GM19328 (cell line): Measurements from ENCODE around the gene VMP1.

Experiments used
- ATAC-seq: cut with Tn5 transposase; IDR thresholded peaks from one replicate; pipeline ENCODE4 v1.9.1; 2021; ENCODE audit warnings: mild to moderate bottlenecking, moderate library complexity; ENCODE audit not compliant: unreplicated experiment

VMP1 gene

DNA sequence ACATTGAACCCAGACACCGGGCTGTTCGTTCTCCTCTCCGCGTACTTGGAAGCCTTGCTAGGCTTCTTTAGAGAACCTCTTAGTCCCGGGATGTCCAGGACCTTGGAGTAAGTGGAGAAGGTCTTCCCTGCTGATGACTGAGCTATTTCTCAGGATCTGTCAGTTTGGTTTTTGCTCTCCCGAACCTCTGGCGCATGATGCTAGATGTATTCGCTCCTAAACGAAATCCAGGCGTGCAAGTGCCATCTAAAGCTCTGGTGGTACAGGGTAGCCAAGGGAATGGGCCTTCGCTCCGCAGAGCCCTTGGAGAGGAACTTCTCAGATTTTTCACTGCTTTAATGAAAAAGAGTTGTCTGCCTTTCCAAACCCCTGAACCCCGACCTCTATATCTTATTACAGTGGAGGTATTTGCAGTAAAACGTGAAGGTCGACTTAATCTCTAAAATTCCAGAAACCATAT, 547 bp downstream of the VMP1 start:
- ATAC-seq = no peak

DNA sequence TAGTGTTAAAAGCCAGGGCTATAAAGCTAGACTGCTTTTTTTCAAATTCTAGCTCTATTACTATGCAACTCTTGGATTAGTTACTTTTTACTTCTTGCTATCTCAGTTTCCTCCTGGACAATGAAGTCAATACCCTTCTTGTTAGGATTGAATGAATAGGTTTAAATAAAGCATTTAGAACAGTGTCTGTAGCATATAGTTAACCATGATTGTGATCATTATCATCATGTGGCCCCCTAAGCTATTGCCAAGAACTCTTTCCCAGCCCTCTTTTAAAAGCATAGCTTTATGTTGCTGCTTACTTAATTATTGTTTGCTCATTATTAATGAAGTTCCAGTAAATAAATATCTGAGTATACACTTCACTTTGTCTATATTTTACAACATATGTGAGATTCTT, 4.5 kb downstream of the VMP1 start:
- no peak for ATAC-seq

DNA sequence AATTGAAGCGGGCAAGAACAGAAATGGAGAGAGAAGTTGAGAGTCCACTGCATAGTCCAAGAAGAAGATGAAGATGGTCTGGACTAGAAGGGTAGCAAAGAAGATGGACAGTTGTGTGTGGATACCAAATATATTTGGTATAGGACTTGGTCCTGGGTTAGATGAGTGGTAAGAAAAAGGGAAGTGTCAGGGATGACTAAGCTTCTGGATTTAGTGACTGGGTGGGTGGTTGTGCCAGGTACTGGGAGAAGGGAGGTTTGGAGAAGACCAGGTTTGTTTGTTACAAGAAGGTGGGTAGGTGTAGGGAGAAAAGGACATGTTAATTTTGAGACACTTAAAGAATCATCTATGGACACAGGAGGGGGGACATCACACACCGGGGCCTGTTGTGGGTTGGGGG, 5.4 kb downstream of the VMP1 start:
- ATAC-seq = no peak

DNA sequence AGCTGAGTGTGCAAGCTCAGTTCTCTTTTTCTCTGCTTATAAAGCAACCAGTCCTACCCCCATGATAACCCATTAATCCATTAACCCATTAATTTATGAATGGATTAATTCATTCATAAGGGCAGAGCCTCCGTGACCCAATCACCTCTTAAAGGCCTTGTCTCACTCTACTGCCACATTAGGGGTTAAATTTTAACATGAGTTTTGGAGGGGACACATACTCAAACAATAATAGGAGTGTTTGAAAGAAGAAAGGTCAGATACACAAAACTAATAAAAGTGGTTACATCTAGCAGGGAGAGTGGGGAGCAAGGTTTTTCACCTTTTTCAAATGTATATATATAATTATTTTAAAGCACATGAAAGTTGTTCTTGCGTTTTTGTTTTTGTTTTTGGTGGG, 6.8 kb downstream of the VMP1 start:
- ATAC-seq = no peak

DNA sequence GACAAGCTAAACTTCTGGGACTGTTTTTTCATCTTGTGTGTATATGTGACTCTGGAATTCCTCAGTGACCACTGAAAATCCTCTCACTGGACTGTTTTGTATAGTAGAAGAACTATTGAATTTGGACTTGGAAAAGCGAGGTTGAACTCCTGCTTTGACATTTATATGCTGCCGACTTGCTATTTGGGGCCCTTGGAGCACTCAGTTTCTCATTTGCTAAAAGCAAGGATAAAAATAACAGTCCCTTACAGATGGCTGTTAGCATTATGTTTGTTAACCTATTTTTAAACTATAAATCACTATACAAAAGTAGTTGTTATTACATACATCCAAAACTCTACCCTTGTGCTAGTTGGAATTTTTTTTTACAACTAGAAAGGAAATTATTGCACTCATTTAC, 9.0 kb downstream of the VMP1 start:
- ATAC-seq = no peak

DNA sequence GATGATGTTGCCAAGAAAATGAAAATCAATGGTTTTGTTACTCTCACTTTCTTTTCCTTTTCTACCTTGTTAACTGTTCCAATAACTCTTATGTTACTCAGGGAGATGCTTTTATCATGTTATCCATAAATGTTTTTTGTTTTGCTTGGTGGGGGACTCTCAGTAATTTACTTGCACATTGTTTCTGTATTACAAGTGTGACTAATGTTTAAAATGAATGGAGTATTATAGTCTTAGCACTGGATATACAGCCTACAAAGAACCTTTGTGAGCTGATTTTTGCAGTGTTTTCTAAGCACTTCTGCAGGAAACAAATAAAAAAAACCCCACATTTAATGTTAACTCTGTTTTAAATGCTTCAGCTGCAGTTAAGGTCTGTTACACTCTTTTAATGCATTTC, 12.1 kb downstream of the VMP1 start:
- no peak for ATAC-seq

DNA sequence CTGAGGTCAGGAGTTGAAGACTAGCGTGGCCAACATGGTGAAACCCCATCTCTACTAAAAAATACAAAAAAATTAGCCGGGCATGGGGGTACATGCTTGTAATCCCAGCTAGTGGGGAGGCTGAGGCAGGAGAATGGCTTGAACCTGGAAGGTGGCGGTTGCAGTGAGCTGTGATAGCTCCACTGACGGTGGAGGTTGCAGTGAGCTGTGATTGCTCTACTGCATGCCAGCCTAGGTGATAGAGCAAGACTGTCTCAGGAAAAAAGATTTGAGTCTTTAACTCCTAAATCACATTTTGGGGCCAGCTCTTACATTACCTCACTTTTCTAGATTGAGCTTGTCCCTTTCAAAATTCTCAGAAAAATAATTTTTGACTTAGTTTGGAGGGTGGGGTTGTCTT, 15.2 kb downstream of the VMP1 start:
- no peak for ATAC-seq

DNA sequence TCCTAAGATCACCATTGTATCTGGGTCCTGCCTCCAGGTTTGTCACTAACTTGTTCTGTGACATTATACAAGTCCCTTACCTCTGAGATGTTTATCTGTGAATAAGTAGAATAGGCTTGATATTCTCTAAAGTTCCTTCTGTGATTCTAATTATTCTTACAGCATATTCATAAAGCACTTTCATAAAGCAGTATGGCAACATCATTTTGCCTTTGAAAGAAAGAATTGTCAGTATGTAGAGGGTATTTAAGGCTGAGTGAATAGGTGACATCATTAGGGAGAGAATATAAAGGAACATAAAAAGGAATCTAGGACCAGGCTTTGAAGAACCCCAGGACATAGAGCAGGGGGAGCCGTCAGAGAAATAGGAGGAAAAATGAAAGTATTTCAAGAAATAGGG, 15.6 kb downstream of the VMP1 start:
- no peak for ATAC-seq

DNA sequence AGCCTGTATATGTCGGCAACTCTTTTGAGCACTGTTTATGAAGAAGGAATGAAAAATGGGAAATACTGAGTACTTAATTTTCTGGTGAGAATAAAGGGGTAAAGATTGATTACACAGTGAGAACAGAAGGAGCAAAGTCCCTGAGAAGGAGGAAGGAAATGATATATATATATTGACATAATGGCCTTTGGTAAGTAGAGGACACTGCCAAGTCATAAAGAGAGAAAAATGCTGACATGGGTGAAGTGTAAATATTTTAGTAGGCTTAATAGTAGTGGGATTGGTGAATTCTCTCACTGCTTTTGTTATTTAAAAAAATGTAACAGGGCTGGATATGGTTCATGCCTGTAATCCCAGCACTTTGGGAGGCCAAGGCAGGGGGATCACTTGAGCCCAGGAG, 16.2 kb downstream of the VMP1 start:
- no peak for ATAC-seq

DNA sequence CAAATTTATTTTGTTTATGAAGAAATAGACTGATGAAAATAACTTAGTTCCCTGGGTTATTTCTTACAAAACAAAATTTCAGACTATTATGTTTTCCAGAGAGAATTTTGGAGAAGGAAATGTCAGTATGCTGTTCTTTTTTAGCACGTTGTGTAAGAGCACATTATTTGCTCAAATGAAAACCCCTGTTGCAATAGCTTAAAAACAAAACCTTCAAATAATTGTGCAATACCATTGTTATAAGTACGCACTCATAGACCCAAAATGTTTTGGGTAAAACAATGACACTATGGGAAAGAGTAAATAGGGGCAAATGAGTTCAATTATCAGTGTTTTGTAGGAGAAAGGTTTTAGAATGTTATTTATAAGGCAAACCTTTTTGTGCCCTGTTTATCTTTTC, 18.2 kb downstream of the VMP1 start:
- ATAC-seq = no peak

DNA sequence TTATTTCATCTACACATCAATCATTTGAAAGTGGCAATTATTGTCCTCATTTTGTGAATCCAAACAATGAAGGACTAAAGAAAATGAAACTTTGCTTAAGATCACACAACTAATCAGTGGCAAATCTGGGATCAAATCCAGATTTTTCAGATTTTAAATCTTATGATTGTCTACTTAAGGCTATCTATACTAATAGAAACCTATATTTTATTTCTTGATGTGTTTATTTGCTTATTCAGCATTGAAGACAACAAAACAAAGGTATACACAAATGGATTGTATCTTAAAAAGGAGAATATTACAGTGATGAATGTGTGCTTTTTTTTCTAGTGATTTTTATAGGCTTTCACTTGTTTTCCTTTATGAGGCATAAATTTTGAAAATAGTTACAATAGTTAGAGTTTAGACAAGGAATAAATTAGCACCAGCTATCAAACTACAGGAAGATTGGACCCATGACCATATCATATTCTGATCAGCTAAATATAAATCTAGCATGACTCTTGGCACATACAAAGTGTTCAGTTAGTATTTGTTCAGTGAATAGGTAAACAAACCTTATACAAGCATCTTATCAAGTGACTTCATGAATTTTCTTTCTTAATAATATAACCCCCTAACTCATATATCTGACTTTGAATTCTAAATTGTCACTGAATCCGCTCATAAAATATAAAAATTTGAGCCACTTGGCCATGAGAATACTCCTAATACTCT, 20.5 kb downstream of the VMP1 start:
- ATAC-seq = no peak

DNA sequence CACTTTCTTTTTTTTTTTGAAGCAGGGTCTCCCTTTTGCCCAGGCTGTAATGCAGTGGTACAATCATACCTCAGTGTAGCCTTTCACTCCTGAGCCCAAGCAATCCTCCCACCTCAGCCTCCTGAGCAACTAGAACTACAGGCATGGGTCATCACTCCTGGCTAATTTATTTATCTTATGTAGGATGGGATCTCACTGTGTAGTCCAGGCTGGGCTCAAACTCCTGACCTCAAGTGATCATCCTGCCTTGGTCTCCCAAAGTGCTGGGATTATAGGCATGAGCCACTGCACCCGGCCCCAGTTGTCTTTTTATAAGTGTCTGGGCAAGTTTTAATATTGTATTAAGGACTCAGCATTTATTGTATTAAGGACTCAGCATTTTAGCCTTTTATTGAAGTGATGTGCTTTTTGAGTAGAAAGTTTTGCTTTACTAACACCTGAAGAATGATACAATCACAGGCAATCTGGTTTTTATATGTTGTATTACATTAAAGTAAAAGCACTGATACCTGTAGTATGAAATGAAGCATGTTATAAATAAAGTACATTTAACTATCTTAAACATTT, 22.9 kb downstream of the VMP1 start:
- no peak for ATAC-seq

DNA sequence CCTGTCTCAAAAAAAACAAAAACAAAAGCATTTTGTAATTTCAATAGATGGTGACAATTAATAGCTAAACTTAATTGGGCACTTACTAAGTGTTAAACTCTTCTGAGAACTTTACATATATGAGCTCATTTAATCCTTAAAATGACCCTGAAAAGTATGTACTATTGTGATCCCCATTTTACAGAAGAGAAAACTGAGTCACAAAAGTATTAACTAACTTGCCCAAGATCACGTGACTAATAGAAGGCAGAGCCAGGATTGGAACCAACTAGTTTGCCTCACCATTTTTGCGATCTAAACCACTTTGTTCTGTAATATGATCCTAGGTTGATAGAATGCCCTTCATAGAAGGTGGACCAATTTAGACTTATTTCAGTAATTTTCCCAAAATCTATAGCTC, 26.2 kb downstream of the VMP1 start:
- ATAC-seq = no peak

DNA sequence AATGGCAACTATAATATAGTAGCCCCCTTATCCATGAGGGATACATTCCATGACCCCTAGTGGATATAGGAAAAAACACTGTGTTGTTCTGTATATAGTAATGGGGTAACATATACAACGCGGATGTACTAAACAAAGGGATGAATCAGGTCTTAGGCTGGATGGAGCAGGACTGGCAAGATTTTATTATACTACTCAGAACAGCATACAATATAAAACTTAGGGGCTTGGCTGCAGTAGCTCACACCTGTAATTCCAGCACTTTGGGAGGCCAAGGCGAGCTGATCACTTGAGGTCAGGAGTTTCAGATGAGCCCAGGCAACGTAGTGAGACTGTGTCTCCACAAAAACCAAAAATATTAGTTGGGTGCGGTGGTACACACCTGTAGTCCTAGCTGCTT, 26.8 kb downstream of the VMP1 start:
- no peak for ATAC-seq

DNA sequence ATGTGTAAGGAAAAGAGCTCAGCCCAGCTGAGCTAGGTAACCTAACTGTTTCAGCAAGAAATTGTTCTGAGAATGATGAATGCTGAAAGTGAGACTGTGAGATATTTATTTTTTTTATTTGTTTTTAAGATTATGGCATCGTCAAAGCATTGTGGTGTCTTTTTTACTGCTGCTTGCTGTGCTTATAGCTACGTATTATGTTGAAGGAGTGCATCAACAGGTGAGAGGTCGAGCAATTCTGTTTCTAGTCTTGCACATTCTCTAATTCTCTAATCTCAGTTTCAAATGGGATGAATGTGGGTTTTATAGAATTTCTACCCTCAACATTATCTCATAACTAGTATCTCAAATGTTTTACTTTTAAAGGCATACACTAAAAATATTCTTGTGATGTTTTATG, 29.9 kb downstream of the VMP1 start:
- no peak for ATAC-seq

DNA sequence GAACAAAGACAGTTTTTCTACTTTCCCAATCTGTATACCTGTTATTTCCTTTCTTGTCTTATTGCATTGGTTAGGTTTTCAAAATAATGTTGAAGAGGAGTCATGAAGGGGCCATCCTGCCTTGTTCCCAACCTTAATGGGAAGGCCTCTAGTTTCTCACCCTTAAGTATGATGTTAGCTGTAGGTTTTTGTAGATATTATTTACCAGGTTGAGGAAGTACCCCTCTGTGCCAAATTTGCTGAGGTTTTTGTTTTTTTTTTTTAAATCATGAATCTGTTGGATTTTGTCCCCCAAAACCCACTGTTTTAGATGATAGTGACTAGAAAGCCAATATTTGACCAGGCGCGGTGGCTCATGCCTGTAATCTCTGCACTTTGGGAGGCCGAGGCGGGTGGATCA, 36.4 kb downstream of the VMP1 start:
- no peak for ATAC-seq

DNA sequence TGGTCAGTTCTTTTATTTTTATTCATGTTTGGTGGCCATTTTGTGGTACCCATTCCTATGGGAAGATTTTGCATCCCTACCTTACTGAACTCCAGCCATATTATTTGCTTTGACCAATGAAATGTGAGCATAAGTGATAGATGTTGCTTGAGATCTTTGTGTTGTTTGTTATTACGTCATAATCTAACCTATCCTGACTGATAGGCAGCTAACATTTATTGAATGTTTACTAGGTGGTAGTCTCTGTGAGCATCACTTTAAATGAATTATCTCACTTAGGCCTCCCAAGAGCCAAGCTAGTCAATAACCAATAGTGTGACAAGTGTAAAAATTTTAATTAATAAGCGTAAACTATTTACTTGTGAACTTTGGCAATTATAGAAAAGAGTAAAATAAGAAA, 37.6 kb downstream of the VMP1 start:
- no peak for ATAC-seq

DNA sequence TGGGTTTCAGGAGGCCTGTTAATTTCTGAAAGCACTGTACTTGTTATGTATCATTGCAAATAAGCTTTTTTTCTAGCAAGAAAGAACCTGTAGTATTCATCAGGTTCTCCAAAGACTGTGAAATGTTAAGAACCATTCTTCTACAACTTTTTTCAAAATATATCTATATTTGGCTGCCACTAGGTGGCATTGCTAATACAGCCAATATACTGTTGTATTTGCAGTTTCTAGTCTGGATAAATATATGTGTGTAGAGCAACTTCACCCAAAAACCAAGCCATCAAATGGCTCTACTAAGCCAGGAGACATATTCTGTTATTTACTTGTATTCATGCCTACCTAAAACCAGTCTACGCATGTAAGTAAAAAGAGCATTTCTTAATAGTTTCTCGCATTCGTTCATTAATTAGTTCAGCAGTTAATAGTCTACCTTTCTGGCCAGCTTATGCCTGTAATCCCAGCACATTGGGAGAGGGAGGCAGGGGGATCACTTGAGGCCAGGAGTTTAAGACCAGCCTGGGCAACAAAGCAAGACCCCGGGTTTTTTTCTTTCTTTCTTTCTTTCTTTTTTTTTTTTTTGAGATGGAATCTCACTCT, 39.5 kb downstream of the VMP1 start:
- no peak for ATAC-seq

DNA sequence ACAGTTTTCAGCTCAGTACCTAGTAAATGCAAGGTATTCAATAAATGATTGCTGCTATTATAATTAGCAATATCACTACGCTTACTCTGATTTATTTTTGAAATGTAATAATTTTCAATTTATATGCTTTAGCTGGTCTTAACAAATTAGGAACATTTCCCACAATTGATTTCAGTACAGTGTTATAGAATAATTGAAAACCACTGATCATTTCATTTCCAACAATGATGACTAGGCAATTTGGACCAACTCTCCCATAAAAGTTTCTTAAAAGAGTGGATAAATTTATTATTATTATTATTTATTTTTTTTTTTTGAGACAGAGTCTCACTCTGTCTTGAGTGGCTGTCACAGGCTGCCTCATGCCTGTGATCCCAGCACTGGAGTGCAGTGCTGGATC, 41.1 kb downstream of the VMP1 start:
- no peak for ATAC-seq

DNA sequence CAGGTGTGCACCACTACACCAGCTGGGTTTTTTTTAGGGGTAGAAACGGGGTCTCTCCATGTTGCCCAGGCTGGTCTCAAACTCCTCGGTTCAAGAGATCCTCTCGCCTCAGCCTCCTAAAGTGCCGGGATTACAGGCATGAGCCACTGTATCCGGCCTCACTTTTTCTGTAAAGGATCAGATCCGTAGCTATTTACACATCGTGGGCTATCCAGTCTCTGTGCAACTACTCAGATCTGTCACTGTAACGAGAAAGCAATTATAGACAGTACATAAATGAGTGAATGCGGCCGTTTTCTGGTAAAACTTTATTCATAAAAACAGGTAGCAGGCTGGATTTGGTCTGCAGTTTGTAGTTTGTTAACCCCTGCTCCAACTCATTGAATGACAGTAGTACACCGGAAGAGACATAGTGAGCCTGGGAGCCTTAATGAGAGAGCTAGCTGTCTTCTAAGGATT, 44.5 kb downstream of the VMP1 start:
- ATAC-seq = no peak

DNA sequence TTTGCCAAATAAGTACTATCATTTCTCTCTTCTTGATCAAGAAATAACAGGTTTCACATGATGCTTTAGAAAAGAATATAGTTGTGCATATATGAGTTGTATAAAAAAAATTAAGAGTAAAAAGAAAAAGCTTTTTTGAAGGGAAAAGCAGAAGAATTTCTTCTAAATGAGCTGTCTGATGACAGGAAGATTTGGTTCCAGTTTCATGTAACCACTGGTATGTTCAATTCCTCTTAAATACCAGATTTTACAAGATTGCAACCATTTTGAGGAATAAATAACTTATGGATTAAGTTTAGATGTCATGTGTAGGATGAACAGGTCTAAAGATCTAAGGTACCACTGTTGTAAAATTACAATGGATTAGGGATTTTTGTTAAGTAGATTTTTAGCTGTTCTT, 45.0 kb downstream of the VMP1 start:
- ATAC-seq = no peak

DNA sequence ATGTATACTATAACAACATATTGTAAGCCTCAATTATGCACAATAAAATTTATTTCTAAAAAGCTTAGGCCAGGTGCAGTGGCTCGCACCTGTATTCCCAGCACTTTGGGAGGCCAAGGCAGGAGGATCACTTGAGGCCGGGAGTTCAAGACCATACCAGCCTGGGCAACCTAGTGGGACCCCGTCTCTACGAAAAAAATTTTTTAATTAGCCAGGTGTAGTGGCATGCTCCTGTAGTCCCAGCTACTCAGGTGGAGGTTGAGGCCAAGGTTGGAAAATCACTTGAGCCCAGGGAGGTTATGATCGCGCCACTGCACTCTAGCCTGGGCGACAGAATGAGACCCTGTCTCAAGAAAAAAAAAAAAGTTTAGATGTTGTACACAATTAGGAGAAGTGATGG, 45.5 kb downstream of the VMP1 start:
- ATAC-seq = no peak
